ENCODE data around the gene TNNT2. TPM values are rescaled to one million over a fixed set of nuclear protein-coding genes. Genes with fewer than 3 reads are reported as not detected.

TNNT2 gene
- total RNA-seq, 6 experiments from 2014 or later = 0.18 to 1.1 (median 0.24) TPM; not detected in 3

- H3K4me1 ChIP-seq = peaks cover 0 to 15% (median 5%) of the 10 kb centered on the region in 4 donors
- no peak for ATAC-seq
- no CpG with 5 or more reads among the region's 8 CpGs for WGBS (ENCODE audit: insufficient coverage, low coverage, low lambda C conversion rate, missing lambda C conversion rate)
- intact Hi-C loops (cut with DNase I) = no loop called here
- H3K4me3 ChIP-seq = no peak overlapping the region
- no peaks in the 10 kb centered on the region for H3K9me3 ChIP-seq
- no peaks in the 10 kb centered on the region for H3K36me3 ChIP-seq
- no peaks in the 10 kb centered on the region for H3K27me3 ChIP-seq
- no peak for DNase-seq
- no peak for TF ChIP-seq CTCF (IDR thresholded peaks at IDR 0.05)
- TF ChIP-seq POLR2A (IDR thresholded peaks at IDR 0.05) = no peak
- no peak overlapping the region for H3K27ac ChIP-seq
Observed at GRCh38 chr1:201406831-201407406, 29.4 kb upstream of the TNNT2 start.

GRCh38 chr1:201405484-201405831, 28.0 kb upstream of the TNNT2 start:
- no CpG with 5 or more reads among the region's 10 CpGs for WGBS (ENCODE audit: insufficient coverage, low coverage, low lambda C conversion rate, missing lambda C conversion rate)
- intact Hi-C loops (cut with DNase I) = no loop called here

GRCh38 chr1:201404722-201405483, 27.4 kb upstream of the TNNT2 start:
- Histone ChIP-seq H3K4me3 (no peak overlapping the region), H3K27me3 (no peaks in the 10 kb centered on the region), H3K4me1 (peaks cover 0 to 20% (median 8%) of the 10 kb centered on the region in 4 donors), H3K27ac (no peak overlapping the region), H3K9me3 (no peaks in the 10 kb centered on the region), H3K36me3 (no peaks in the 10 kb centered on the region)
- intact Hi-C loops (cut with DNase I) = no loop called here
- DNase-seq (peak in 2 of 3 donors; percentile 64 to 78), ATAC-seq (peak; percentile 35 to 64 (median 48))
- TF ChIP-seq CTCF (IDR thresholded peaks at IDR 0.05) (no peak), POLR2A (IDR thresholded peaks at IDR 0.05) (no peak)
- WGBS (ENCODE audit: insufficient coverage, low coverage, low lambda C conversion rate, missing lambda C conversion rate) = 46% methylated on average over 5 of the region's 11 CpGs

More at GRCh38 chr1:201405484-201405831, 28.0 kb upstream of the TNNT2 start:
- TF ChIP-seq POLR2A (IDR thresholded peaks at IDR 0.05) = no peak
- no peak for TF ChIP-seq CTCF (IDR thresholded peaks at IDR 0.05)
- DNase-seq = peak in 2 of 3 donors; percentile 56 to 63
- no peak overlapping the region for H3K4me3 ChIP-seq
- H3K9me3 ChIP-seq = no peaks in the 10 kb centered on the region
- H3K4me1 ChIP-seq = peaks cover 0 to 16% (median 6%) of the 10 kb centered on the region in 4 donors
- no peaks in the 10 kb centered on the region for H3K36me3 ChIP-seq
- peak; percentile 11 to 78 (median 47) for ATAC-seq
- no peak overlapping the region for H3K27ac ChIP-seq
- no peaks in the 10 kb centered on the region for H3K27me3 ChIP-seq

GRCh38 chr1:201404055-201404454, 26.6 kb upstream of the TNNT2 start:
- no peak for ATAC-seq
- intact Hi-C loops (cut with DNase I) = no loop called here
- no peaks in the 10 kb centered on the region for H3K27me3 ChIP-seq

More at GRCh38 chr1:201404055-201404454, 26.6 kb upstream of the TNNT2 start:
- DNase-seq = no peak
- no peaks in the 10 kb centered on the region for H3K36me3 ChIP-seq
- H3K4me1 ChIP-seq = peaks cover 0 to 20% (median 8%) of the 10 kb centered on the region in 4 donors
- TF ChIP-seq CTCF (IDR thresholded peaks at IDR 0.05) (no peak), POLR2A (IDR thresholded peaks at IDR 0.05) (no peak)
- no peak overlapping the region for H3K4me3 ChIP-seq
- no peak overlapping the region for H3K27ac ChIP-seq
- no peaks in the 10 kb centered on the region for H3K9me3 ChIP-seq
- 37% methylated on average over 7 of the region's 7 CpGs for WGBS (ENCODE audit: insufficient coverage, low coverage, low lambda C conversion rate, missing lambda C conversion rate)
